K562 (cell line): ENCODE data around the gene SLC35D2. TPM values are rescaled to one million over a fixed set of nuclear protein-coding genes. Genes with fewer than 3 reads are reported as not detected.

ENCODE experiments used
- ATF6 ChIP-seq: sonication (generic); formaldehyde crosslinking; IDR thresholded peaks from 2 replicates; pipeline ENCODE4 v1.4.0; 2020; ENCODE audit warnings: mild to moderate bottlenecking, missing genetic modification reagents
- CBX3 ChIP-seq, 2 experiments: IDR thresholded peaks; 1 replicate in 1 of 2; 2 replicates in 1 of 2; pipeline ENCODE4 v1.6.1; 2012; ENCODE audit warnings: inconsistent platforms in 2 of 2, low read length in 2 of 2, borderline replicate concordance in 1 of 2, control low read depth in 1 of 2
- DLX4 ChIP-seq: fragments of 250-450 bp; sonication (Bioruptor Pico); IDR thresholded peaks from 2 replicates; pipeline ENCODE4 v1.6.1; 2021; ENCODE audit warnings: mild to moderate bottlenecking
- DNMT1 ChIP-seq: fragments of 450-650 bp; IDR thresholded peaks from 2 replicates; pipeline ENCODE4 v1.6.1; 2016; ENCODE audit warnings: antibody characterized with exemption, mild to moderate bottlenecking
- KAT2B ChIP-seq: IDR thresholded peaks from one replicate; pipeline ENCODE4 v1.6.1; 2012; ENCODE audit warnings: low read depth, mild to moderate bottlenecking, control low read depth, inconsistent platforms, low read length, moderate library complexity
- MLLT1 ChIP-seq, 2 experiments: fragments of 450-650 bp; IDR thresholded peaks; 2 replicates each; pipeline ENCODE4 v1.6.1; 2016
- NCOA6 ChIP-seq: fragments of 450-650 bp; IDR thresholded peaks from 2 replicates; pipeline ENCODE4 v1.6.1; 2017; ENCODE audit warnings: mild to moderate bottlenecking
- POLR2G ChIP-seq: fragments of 200-400 bp; formaldehyde crosslinking; IDR thresholded peaks from 2 replicates; pipeline ENCODE4 v1.6.1; 2017; ENCODE audit warnings: low read depth, mild to moderate bottlenecking, antibody characterized with exemption, low read length, moderate library complexity
- POLR2H ChIP-seq: IDR thresholded peaks from 2 replicates; pipeline ENCODE4 v1.6.1; 2016; ENCODE audit warnings: missing genetic modification characterization, low read depth, mild to moderate bottlenecking, control low read depth, missing compliant biosample characterization, moderate library complexity
- ZNF133 ChIP-seq: fragments of 250-450 bp; sonication (Bioruptor Pico); IDR thresholded peaks from 2 replicates; pipeline ENCODE4 v1.4.0; 2020; ENCODE audit warnings: mild to moderate bottlenecking
- ZNF197 ChIP-seq: fragments of 200-800 bp; sonication (Bioruptor generic); IDR thresholded peaks from 2 replicates; pipeline ENCODE4 v1.6.1; 2016; ENCODE audit warnings: low read depth, missing genetic modification characterization, missing compliant biosample characterization
- ZNF217 ChIP-seq: sonication (generic); formaldehyde crosslinking; IDR thresholded peaks from 2 replicates; pipeline ENCODE4 v1.8.0; 2022; ENCODE audit warnings: mild to moderate bottlenecking, missing genetic modification reagents
- ZNF695 ChIP-seq: fragments of 450-650 bp; formaldehyde crosslinking; IDR thresholded peaks from 2 replicates; pipeline ENCODE4 v1.4.0; 2020; ENCODE audit warnings: mild to moderate bottlenecking, moderate library complexity
- ZNF696 ChIP-seq: fragments of 250-450 bp; sonication (Bioruptor Pico); conservative IDR thresholded peaks from 2 replicates; pipeline ENCODE4 v1.4.0; 2020; ENCODE audit warnings: mild to moderate bottlenecking, moderate library complexity
- ZNF778 ChIP-seq: fragments of 450-650 bp; formaldehyde crosslinking; IDR thresholded peaks from 2 replicates; pipeline ENCODE4 v1.4.0; 2020; ENCODE audit warnings: mild to moderate bottlenecking, moderate library complexity
- polyA plus RNA-seq, 8 experiments: library from polyadenylated mRNA; depleted of rRNA in 4 of 8; stranded (reverse) in 5 of 8; unstranded in 3 of 8; fragments of >200 nt; fragmentation: Nextera tagmentation in 2 of 8; fragmentation: Illumina TruSeq in 1 of 8; extraction: Ambion mirVana in 2 of 8; extraction: Trizol in 1 of 8; gene quantifications; 2 replicates each; pipeline versions ENCODE4 v1.2.1 to v1.2.3, GENCODE V29; 2011 to 2014; ENCODE audit warnings: inconsistent platforms in 1 of 8, missing spikeins in 1 of 8
- total RNA-seq, 7 experiments: library from RNA; depleted of rRNA in 6 of 7; stranded (reverse); fragments of >200 nt in 6 of 7; fragmentation: Illumina TruSeq in 2 of 7; extraction: Trizol in 2 of 7; gene quantifications; 2 replicates each; pipeline versions ENCODE4 v1.2.1 to v1.2.3, GENCODE V29; 2011 to 2021; ENCODE audit warnings: low replicate concordance in 1 of 7
- TF ChIP-seq, protein P1 (sequence below): fragments of 450-650 bp; conservative IDR thresholded peaks from 2 replicates; pipeline ENCODE4 v1.6.1; 2016; ENCODE audit warnings: missing genetic modification characterization, low read depth, mild to moderate bottlenecking, missing compliant biosample characterization, moderate library complexity
- TF ChIP-seq, protein P2 (sequence below): IDR thresholded peaks from 2 replicates; pipeline ENCODE4 v1.6.1; 2011; ENCODE audit not compliant: insufficient read length; ENCODE audit errors: extremely low read depth
- TF ChIP-seq, protein P3 (sequence below): fragments of 450-650 bp; IDR thresholded peaks from 2 replicates; pipeline ENCODE4 v1.6.1; 2016; ENCODE audit warnings: low read depth, mild to moderate bottlenecking, moderate library complexity
- TF ChIP-seq, protein P4 (sequence below): IDR thresholded peaks from 2 replicates; pipeline ENCODE4 v1.6.1; 2016; ENCODE audit warnings: missing genetic modification characterization, missing compliant biosample characterization

SLC35D2 gene
- total and polyA plus RNA-seq, 9 of the 15 experiments (the other 6 are each of a cell fraction or from before 2014, with no cell fraction given), result 2.9 to 14.9 (median 11.7) TPM

DNA sequence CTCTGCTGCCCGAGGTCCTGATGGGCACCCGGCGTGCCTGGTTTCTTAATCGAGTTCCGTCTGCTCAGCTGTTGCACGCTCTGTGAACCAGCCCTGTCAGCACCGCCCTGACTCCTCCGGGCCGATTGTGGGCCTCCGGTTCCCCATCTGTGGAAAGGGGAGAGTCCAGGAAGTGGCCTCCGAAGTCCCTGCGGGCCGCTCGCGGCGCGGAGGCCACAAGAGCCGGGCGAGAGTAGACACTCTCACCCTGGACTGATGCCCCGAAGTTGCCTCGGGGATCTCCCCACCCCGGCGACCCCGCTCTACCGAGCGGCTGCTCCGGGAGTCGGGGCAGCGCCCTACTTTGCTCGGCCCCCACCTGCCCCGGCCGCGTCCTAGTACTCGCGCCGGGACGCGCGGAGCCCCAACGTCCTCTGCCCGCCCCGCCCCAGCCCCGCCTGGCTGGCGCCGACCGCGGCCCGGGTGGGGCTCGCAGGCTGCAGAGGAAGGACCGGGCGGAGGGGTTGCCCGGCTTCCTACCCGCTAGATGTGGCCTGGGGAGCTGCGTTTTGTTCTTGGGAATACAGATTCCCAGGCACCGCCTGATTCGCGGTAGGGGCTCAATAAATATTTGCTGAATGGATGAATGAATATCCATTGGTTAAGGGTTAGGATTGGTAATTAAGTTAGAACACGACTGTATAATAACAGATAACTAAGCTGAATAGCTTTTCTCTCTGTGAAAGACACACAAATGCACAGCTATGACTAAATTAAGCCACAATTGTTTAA is 35.6 kb upstream of the SLC35D2 start (continued):
- TF ChIP-seq DLX4 (no peak), ZNF778 (no peak), KAT2B (no peak), ZNF133 (CRISPR knock-in tag) (no peak), ATF6 (CRISPR knock-in tag) (0 out of 2 replicates have a peak, but pooled peaks have one; percentile 58), ZNF695 (no peak), ZNF696 (CRISPR knock-in tag) (no peak), MLLT1 (IDR thresholded peaks at IDR 0.05) (0 out of 4 replicates have a peak, but pooled peaks have one; percentile 8 to 61), NCOA6 (no peak), ZNF217 (CRISPR knock-in tag) (no peak), ZNF197 (no peak), CBX3 (IDR thresholded peaks at IDR 0.05; ENCODE audit: borderline replicate concordance in 1 of 2, low read length in 2 of 2) (0 out of 3 replicates have a peak, but pooled peaks of 1 of the 2 experiments have one; percentile 70), DNMT1 (no peak), POLR2H (peak; percentile 63; the same call in 1 of the 2 replicates), POLR2G (peak; percentile 89)
- TF ChIP-seq, protein P1, sequence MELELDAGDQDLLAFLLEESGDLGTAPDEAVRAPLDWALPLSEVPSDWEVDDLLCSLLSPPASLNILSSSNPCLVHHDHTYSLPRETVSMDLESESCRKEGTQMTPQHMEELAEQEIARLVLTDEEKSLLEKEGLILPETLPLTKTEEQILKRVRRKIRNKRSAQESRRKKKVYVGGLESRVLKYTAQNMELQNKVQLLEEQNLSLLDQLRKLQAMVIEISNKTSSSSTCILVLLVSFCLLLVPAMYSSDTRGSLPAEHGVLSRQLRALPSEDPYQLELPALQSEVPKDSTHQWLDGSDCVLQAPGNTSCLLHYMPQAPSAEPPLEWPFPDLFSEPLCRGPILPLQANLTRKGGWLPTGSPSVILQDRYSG (tag), result no peak
- TF ChIP-seq, protein P2, sequence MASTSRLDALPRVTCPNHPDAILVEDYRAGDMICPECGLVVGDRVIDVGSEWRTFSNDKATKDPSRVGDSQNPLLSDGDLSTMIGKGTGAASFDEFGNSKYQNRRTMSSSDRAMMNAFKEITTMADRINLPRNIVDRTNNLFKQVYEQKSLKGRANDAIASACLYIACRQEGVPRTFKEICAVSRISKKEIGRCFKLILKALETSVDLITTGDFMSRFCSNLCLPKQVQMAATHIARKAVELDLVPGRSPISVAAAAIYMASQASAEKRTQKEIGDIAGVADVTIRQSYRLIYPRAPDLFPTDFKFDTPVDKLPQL, result no peak
- TF ChIP-seq, protein P3, sequence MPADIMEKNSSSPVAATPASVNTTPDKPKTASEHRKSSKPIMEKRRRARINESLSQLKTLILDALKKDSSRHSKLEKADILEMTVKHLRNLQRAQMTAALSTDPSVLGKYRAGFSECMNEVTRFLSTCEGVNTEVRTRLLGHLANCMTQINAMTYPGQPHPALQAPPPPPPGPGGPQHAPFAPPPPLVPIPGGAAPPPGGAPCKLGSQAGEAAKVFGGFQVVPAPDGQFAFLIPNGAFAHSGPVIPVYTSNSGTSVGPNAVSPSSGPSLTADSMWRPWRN, result 0 out of 2 replicates have a peak, but pooled peaks have one; percentile 16
- TF ChIP-seq, protein P4, sequence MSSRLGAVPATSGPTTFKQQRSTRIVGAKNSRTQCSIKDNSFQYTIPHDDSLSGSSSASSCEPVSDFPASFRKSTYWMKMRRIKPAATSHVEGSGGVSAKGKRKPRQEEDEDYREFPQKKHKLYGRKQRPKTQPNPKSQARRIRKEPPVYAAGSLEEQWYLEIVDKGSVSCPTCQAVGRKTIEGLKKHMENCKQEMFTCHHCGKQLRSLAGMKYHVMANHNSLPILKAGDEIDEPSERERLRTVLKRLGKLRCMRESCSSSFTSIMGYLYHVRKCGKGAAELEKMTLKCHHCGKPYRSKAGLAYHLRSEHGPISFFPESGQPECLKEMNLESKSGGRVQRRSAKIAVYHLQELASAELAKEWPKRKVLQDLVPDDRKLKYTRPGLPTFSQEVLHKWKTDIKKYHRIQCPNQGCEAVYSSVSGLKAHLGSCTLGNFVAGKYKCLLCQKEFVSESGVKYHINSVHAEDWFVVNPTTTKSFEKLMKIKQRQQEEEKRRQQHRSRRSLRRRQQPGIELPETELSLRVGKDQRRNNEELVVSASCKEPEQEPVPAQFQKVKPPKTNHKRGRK (tag), result no peak
